Cardiac muscle cell (in vitro differentiated cells and primary cell): ENCODE data around the gene CEACAM20. TPM values are rescaled to one million over a fixed set of nuclear protein-coding genes. Genes with fewer than 3 reads are reported as not detected.
A peak's percentile ranks its signal among the peaks of the same experiment; 100 is the strongest.

ENCODE experiments used
- DNase-seq, 2 donors: peaks; one replicate each; pipeline versions ENCODE4 v3.0.0 to v3.0.0-alpha.2; 2010 to 2017; ENCODE audit warnings: low read depth in 1 of 2, low spot score in 1 of 2
- H3K27ac ChIP-seq: fragments of 200-600 bp; sonication (generic); 2 replicates; pipeline ENCODE4 v1.5.1; 2016
- H3K27me3 ChIP-seq: fragments of 200-600 bp; sonication (generic); 2 replicates; pipeline ENCODE4 v1.6.0; 2016; ENCODE audit warnings: control low read depth
- H3K36me3 ChIP-seq: fragments of 200-600 bp; sonication (generic); 2 replicates; pipeline ENCODE4 v1.5.1; 2016; ENCODE audit warnings: control low read depth
- H3K4me1 ChIP-seq: fragments of 200-600 bp; sonication (generic); 2 replicates; pipeline ENCODE4 v1.8.1; 2017; ENCODE audit warnings: low read depth, mild to moderate bottlenecking, mixed run types
- H3K4me3 ChIP-seq: fragments of 200-600 bp; sonication (generic); 2 replicates; pipeline ENCODE4 v1.5.1; 2016; ENCODE audit warnings: mild to moderate bottlenecking
- H3K9me3 ChIP-seq: fragments of 200-600 bp; sonication (generic); 2 replicates; pipeline ENCODE4 v1.5.1; 2017; ENCODE audit warnings: low read depth, mild to moderate bottlenecking, control low read depth
- polyA plus RNA-seq: library from polyadenylated mRNA; unstranded; fragments of >200 nt; fragmentation: Nextera tagmentation; extraction: Ambion mirVana; gene quantifications from 2 replicates; pipeline ENCODE4 v1.2.1, GENCODE V29; 2016
- total RNA-seq: library from RNA; depleted of rRNA; stranded (reverse); fragments of >200 nt; gene quantifications from 2 replicates; pipeline ENCODE4 v1.2.3, GENCODE V29; 2016
- TF ChIP-seq, protein P1 (sequence below): IDR thresholded peaks from 2 replicates; pipeline ENCODE4 v1.5.1; 2012; ENCODE audit warnings: low read depth, mild to moderate bottlenecking, low read length

Gene CEACAM20
- total RNA-seq: not detected in 2 replicates
- not detected in 2 replicates for polyA plus RNA-seq

DNA sequence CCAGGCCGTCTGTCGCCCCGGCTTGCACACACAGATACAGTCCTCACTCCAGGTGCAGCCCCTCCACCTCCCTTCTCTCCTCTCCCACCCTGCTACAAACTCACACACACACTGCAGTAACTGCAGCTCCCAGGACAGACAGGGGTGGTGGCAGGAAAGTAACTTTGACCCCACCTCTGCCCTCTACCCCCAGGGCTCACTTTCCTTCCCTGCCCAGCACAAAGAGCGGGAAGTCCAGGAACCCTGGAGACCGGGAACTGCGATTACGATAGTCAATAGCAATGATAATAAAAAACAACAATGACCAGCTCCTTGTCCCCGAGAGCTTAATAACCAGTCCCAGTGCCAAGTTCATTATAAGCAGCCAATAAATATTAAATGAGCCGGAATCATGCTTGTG lies at the start of gene CEACAM20:
CEACAM20 (minus strand) TSS at position 140 of the 400 bp plus-strand sequence. CDS start 166 bp downstream, outside the sequence.
- H3K4me3 ChIP-seq: no peak within 1 kb of the TSS
- no peaks in the 10 kb centered on the region for H3K9me3 ChIP-seq
- no peaks in the 10 kb centered on the region for H3K36me3 ChIP-seq
- TF ChIP-seq, protein P1, sequence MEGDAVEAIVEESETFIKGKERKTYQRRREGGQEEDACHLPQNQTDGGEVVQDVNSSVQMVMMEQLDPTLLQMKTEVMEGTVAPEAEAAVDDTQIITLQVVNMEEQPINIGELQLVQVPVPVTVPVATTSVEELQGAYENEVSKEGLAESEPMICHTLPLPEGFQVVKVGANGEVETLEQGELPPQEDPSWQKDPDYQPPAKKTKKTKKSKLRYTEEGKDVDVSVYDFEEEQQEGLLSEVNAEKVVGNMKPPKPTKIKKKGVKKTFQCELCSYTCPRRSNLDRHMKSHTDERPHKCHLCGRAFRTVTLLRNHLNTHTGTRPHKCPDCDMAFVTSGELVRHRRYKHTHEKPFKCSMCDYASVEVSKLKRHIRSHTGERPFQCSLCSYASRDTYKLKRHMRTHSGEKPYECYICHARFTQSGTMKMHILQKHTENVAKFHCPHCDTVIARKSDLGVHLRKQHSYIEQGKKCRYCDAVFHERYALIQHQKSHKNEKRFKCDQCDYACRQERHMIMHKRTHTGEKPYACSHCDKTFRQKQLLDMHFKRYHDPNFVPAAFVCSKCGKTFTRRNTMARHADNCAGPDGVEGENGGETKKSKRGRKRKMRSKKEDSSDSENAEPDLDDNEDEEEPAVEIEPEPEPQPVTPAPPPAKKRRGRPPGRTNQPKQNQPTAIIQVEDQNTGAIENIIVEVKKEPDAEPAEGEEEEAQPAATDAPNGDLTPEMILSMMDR: no peak
- DNase-seq: no peak
- H3K27me3 ChIP-seq: no peaks in the 10 kb centered on the region
- no peaks in the 10 kb centered on the region for H3K4me1 ChIP-seq
- no peak within 1 kb of the TSS for H3K27ac ChIP-seq

DNA sequence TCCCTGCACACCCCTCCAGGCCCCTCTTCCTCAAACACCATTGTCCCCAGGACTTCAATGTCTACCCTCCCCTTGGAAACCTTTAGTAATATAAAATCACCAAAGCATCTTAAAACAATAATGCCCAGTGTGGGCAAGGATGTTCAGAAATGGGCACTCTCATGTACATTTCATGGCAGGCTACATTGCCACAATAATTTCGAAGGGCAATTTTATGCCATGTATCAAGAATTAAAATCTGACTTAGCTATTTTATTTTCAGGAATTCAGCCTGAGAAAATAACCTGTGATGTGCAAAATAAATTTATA lies 48.0 kb upstream of the CEACAM20 start:
- no peaks in the 10 kb centered on the region for H3K27me3 ChIP-seq
- H3K9me3 ChIP-seq: no peaks in the 10 kb centered on the region
- no peaks in the 10 kb centered on the region for H3K36me3 ChIP-seq
- no peak overlapping the region for H3K27ac ChIP-seq
- TF ChIP-seq, protein P1: no peak
- no peaks in the 10 kb centered on the region for H3K4me1 ChIP-seq
- H3K4me3 ChIP-seq: no peak overlapping the region
- no peak for DNase-seq

DNA sequence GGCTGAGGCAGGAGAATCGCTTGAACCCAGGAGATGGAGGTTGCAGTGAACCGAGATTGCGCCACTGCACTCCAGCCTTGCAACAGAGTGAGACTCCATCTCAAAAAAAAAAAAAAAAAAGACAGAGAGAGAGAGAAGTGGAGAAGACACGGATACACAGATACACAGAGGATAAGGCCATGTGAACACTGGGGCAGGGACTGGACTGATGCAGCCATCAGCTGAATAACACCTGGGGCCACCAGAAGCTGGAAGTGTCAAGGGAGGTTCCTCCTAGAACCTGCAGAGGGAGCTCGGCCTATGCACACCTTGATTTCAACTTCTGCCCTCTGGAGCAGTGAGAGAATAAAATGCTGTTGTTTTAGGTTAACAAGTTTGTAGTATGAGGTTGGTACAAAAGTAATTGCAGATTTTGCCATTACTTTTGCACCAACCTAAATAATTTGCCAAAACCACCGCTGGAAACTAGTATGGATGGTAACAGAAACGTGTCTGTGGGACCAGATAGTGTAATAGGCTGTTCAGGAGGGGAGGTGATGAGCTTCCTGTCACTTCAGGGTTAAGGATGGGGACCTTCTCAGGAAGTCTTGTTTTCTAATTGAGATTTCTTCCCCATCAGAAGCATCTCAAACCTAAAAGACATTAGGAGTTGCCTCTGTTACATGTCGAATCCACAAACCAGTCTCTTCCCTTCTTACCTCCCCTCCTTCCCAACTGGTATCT lies 47.5 kb upstream of the CEACAM20 start:
- DNase-seq: peak in 1 of 2 donors; percentile 41
- TF ChIP-seq, protein P1: peak; percentile 40
- Histone ChIP-seq H3K4me1 (no peaks in the 10 kb centered on the region), H3K9me3 (no peaks in the 10 kb centered on the region), H3K36me3 (no peaks in the 10 kb centered on the region), H3K4me3 (no peak overlapping the region), H3K27me3 (no peaks in the 10 kb centered on the region), H3K27ac (no peak overlapping the region)

DNA sequence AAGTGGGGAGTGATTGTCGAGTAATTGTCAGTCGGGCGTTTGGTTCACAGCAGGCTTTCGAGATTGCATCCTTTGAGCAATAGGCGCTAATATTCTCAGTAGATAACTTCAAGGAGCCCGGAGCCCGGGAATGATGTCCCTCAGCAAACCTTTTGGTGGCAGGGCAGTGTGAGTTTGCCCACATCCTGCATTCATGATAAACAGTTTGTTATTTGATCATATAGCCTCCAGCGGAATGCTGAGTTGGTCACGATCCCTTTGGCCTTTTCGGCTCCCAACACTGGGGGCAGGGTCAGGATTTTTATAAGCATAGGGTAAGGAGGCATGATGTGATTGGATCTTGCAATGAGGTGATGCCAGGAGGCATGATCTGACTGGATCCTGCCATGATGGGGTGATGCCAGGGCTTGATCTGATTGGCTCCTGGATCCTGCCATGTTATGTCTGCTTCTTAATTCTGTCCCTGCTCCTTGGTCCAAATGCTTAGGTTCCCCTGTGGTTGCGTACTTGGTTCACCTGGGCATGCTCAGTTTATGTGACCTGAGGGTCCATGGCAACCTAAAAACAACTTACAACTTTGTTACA lies 45.7 kb upstream of the CEACAM20 start:
- TF ChIP-seq, protein P1: no peak
- H3K27me3 ChIP-seq: no peaks in the 10 kb centered on the region
- DNase-seq: no peak

DNA sequence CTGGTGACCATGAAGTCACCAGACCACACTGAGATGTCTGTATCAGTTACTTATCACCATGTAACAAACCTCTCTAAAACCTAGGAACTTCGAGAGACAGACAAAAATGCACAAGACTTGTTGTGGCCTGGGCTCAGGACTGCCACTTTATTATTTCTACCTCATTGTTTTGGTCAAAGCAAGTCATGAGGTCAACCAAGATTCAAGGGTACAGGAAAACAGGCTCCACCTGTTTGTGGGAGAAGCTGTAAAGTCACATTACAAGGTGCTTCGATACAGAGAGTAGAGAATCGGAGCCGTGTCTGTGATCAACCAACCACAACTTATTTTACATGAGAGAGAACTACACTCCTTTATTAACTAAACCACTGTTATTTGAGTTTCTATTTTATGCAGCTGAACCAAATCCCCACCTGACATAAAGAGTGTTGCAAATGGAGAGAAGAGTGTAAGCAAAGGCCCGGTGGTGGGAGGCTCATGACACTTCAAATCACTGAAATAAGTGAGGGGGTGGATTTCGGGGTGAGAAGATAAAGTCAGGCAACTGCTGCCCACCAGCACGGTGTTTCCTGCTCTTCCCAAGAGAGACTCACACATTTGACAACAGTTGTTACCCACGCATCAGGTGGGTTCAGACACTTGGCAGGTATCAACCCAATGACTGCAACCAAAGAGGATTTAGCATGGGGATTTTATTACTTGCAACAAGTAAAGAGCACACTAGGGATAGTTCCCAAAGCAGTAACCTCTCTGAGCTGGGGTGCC lies 44.9 kb upstream of the CEACAM20 start:
- TF ChIP-seq, protein P1: no peak
- H3K27me3 ChIP-seq: no peaks in the 10 kb centered on the region
- H3K4me1 ChIP-seq: no peaks in the 10 kb centered on the region
- no peaks in the 10 kb centered on the region for H3K36me3 ChIP-seq
- no peak overlapping the region for H3K27ac ChIP-seq
- no peak for DNase-seq
- no peak overlapping the region for H3K4me3 ChIP-seq
- no peaks in the 10 kb centered on the region for H3K9me3 ChIP-seq

More for the DNA sequence above, 45.7 kb upstream of the CEACAM20 start:
- H3K36me3 ChIP-seq: no peaks in the 10 kb centered on the region
- no peak overlapping the region for H3K4me3 ChIP-seq
- H3K27ac ChIP-seq: no peak overlapping the region
- H3K9me3 ChIP-seq: no peaks in the 10 kb centered on the region
- no peaks in the 10 kb centered on the region for H3K4me1 ChIP-seq
